ENCODE data around the gene GSS.
A peak's percentile ranks its signal among the peaks of the same experiment; 100 is the strongest.

The GSS gene

GRCh38 chr20:34948030-34948429 lies 7.6 kb downstream of the GSS start:
- peak; percentile 58 for DNase-seq (ENCODE audit: low read depth, low spot score)
- no peak for TF ChIP-seq CTCF (IDR thresholded peaks at IDR 0.05; ENCODE audit: low read depth, low read length)
- H3K4me3 ChIP-seq (ENCODE audit: low read depth, low read length): no peak overlapping the region
- in situ Hi-C loops (cut with HindIII; ENCODE audit: low sequenced_read_pairs): no loop called here

- no peak for DNase-seq (ENCODE audit: low read depth, low spot score)
- no peak overlapping the region for H3K4me3 ChIP-seq (ENCODE audit: low read depth, low read length)
- no peak for TF ChIP-seq CTCF (IDR thresholded peaks at IDR 0.05; ENCODE audit: low read depth, low read length)
- in situ Hi-C loops (cut with HindIII; ENCODE audit: low sequenced_read_pairs): no loop called here
Observed at GRCh38 chr20:34947336-34947735, 8.3 kb downstream of the GSS start.

GRCh38 chr20:34946661-34947060 lies 8.9 kb downstream of the GSS start:
- no peak for TF ChIP-seq CTCF (IDR thresholded peaks at IDR 0.05; ENCODE audit: low read depth, low read length)
- in situ Hi-C loops (cut with HindIII; ENCODE audit: low sequenced_read_pairs): no loop called here
- DNase-seq (ENCODE audit: low read depth, low spot score): no peak
- H3K4me3 ChIP-seq (ENCODE audit: low read depth, low read length): no peak overlapping the region

GRCh38 chr20:34945315-34946077 lies 10.1 kb downstream of the GSS start:
- no peak overlapping the region for H3K4me3 ChIP-seq (ENCODE audit: low read depth, low read length)
- no peak for DNase-seq (ENCODE audit: low read depth, low spot score)
- TF ChIP-seq CTCF (IDR thresholded peaks at IDR 0.05; ENCODE audit: low read depth, low read length): no peak
- in situ Hi-C loops (cut with HindIII; ENCODE audit: low sequenced_read_pairs): no loop called here

- H3K4me3 ChIP-seq (ENCODE audit: low read depth, low read length): no peak overlapping the region
- peak; percentile 24 for DNase-seq (ENCODE audit: low read depth, low spot score)
- no peak for TF ChIP-seq CTCF (IDR thresholded peaks at IDR 0.05; ENCODE audit: low read depth, low read length)
- in situ Hi-C loops (cut with HindIII; ENCODE audit: low sequenced_read_pairs): no loop called here
Observed at GRCh38 chr20:34943808-34944567, 11.6 kb downstream of the GSS start.

- no peak for TF ChIP-seq CTCF (IDR thresholded peaks at IDR 0.05; ENCODE audit: low read depth, low read length)
- DNase-seq (ENCODE audit: low read depth, low spot score): no peak
- no peak overlapping the region for H3K4me3 ChIP-seq (ENCODE audit: low read depth, low read length)
- in situ Hi-C loops (cut with HindIII; ENCODE audit: low sequenced_read_pairs): no loop called here
Observed at GRCh38 chr20:34942301-34942700, 13.3 kb downstream of the GSS start.

Measured in astrocyte of the spinal cord (primary cell).